CD4-positive, alpha-beta T cell treated with Interferon alpha-2 for 1 hour (primary cell): ENCODE results near the gene DENND1A.

ENCODE experiments used
- DNase-seq, 2 donors: peaks; one replicate each; pipeline ENCODE4 v3.0.0-alpha.2; 2020 to 2022

DENND1A gene

GRCh38 chr9:123361086-123361730 lies 568.7 kb downstream of the DENND1A start:
- DNase-seq, result no peak

GRCh38 chr9:123360161-123361085 lies 569.5 kb downstream of the DENND1A start:
- DNase-seq, result peak in 1 of 2 donors; percentile 32

GRCh38 chr9:123359546-123359945 lies 570.4 kb downstream of the DENND1A start:
- no peak for DNase-seq

GRCh38 chr9:123359106-123359505 lies 570.8 kb downstream of the DENND1A start:
- DNase-seq, result no peak

GRCh38 chr9:123358181-123358905 lies 571.6 kb downstream of the DENND1A start:
- DNase-seq, result no peak

- DNase-seq, result no peak
Observed at GRCh38 chr9:123357743-123358059, 572.2 kb downstream of the DENND1A start.

GRCh38 chr9:123356851-123357742 lies 572.8 kb downstream of the DENND1A start:
- no peak for DNase-seq

- DNase-seq, result no peak
Observed at GRCh38 chr9:123355761-123356431, 574.0 kb downstream of the DENND1A start, which contains the start of gene CRB2. CRB2 (plus strand) TSS chr9:123356197; CDS start chr9:123356261, 64 bp downstream.

GRCh38 chr9:123354806-123355508 lies 575.0 kb downstream of the DENND1A start:
- no peak for DNase-seq

- DNase-seq, result peak; percentile 34 to 55
Observed at GRCh38 chr9:123353984-123354591, 575.8 kb downstream of the DENND1A start.

GRCh38 chr9:123353041-123353440 lies 576.9 kb downstream of the DENND1A start:
- no peak for DNase-seq

GRCh38 chr9:123350590-123351310 lies 579.2 kb downstream of the DENND1A start:
- no peak for DNase-seq

GRCh38 chr9:123349691-123350480 lies 580.0 kb downstream of the DENND1A start:
- peak; percentile 61 to 72 for DNase-seq

GRCh38 chr9:123349033-123349432 lies 580.9 kb downstream of the DENND1A start:
- DNase-seq, result no peak

- no peak for DNase-seq
Observed at GRCh38 chr9:123348317-123348992, 581.5 kb downstream of the DENND1A start.

GRCh38 chr9:123347289-123348060 lies 582.5 kb downstream of the DENND1A start:
- no peak for DNase-seq

GRCh38 chr9:123346826-123347225 lies 583.1 kb downstream of the DENND1A start:
- no peak for DNase-seq

GRCh38 chr9:123346026-123346425 lies 583.9 kb downstream of the DENND1A start:
- DNase-seq, result no peak
